ENCODE results near the gene ATP12A.

The ATP12A gene

DNA sequence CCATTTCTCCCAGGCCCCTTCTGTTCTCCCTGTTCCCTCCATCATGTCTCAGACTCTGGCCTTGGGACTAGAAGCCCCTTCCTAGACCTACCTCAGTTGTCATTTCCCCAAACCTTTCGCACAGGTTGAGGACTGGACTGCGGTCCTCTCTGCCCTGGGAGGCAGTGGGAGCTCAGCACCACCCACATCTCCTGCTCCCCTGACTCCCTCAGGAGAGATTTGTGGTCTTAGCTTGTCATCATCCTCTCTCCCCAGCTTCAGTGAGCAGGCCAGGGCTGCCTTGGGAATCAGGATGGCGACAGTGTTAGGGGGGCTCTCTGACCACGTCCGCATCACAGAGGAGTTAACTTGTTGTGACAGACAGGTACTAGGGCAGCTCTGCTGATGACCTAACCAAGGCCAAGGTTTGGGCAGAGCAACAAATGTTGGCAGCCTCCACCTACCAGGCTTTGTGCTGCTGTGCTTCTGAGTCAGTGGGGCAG lies 58.2 kb downstream of the ATP12A start:
- FAIRE-seq = no peak

GRCh38 chr13:24740014-24740890 lies 60.0 kb downstream of the ATP12A start:
- no peak for FAIRE-seq

GRCh38 chr13:24741016-24741662 lies 60.9 kb downstream of the ATP12A start:
- FAIRE-seq = no peak

- no peak for FAIRE-seq
These were observed 61.6 kb downstream of the ATP12A start for GRCh38 chr13:24741791-24742190.

DNA sequence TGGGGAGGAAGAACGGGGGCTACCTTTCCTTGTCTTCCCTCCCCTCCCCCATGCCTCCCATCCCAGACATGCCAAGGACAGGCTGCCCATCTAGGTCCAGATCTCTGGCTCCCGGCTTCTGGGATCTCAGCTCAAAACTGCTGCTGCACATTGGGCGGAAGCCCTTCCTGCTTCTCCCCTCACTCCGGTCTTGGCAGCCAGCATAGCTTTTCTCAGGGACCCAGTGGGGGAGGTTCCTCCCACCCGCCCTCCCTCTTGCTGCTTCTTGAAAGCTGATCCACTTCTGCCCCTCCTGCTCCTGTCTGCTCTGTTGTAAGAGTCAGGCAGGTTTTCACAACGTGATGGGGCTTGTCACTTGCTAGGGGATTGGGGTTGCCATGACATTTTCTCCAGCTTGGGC lies 62.1 kb downstream of the ATP12A start:
- no peak for FAIRE-seq

DNA sequence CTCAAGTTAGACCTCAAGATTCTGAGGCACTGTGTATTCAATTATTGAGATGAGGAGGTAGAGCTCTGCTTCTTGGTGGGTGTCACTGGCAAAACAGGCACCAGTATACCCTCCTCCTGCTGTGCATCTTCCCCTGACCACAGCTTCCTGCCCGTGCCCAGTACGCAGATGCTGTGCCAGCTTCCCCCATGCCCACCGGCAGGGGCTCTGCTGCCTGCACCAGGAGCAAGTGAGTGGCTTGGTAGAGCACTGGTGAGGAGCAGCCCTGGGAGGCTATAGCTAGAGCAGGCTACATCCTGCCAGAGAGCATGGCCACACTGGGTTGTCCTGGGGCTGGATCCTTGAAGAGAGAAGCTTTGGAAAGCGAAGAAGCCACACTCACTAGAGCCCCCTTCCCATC lies 62.8 kb downstream of the ATP12A start:
- FAIRE-seq = no peak

DNA sequence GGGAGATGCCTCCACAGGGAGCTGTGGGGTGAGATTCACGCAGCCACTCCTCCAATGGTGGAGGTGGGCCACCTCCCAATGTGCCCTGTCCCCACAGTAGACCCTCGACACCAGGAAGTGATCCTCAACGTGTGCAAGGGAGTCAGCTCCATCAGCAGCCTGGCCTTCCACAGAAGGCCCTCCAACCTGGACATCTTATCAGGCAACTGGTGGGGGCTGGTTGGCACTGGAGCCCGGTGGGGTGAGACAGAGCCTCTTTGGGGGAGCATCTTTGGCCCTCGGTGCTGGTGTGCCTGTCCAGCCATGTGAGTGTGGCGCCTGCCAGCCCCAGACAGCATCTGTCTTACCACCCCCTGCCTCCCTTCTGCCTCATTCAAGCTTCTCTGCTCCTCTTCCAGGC lies 64.0 kb downstream of the ATP12A start:
- FAIRE-seq = no peak

- no peak for FAIRE-seq
These were observed 65.3 kb downstream of the ATP12A start for GRCh38 chr13:24745516-24745860.

DNA sequence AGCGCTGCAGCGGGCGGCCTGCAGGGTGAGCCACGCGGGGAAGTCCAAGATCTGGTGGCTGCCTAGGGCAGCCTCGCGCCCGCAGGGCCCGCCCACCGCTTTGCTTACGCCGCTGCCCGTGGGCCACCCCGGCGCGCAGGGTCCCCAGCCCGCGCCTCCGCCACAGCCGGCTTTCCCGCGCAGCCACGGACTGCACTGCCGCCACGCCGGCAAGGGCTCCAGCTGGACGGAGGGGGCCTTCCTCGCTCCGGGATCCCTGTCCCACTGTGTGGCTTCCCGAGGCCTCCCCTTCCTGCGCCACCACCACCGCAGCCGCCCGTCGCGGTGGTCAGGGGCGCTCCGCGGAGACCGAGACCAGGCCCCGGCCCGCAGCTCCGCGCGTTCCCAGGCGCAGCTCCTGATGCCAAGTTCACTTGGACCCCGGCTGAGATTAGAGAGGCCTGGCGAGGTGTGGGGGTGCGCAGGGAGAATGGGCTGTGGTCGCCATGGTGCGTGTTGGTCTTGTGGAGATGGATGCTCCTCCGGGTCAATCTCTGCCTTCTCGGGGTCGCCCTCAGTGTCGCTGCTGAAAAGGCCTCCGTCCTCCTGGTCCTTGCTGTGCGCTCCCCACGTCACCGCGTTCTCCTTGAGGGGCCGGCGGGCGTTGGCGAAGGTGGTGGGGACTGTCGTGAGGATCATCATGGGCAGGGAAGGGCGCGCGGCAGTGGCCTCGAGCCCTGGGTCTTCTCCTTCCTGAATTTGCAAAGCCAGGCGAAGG lies 65.8 kb downstream of the ATP12A start:
- no peak for FAIRE-seq

- FAIRE-seq = no peak
These were observed 66.5 kb downstream of the ATP12A start for GRCh38 chr13:24746618-24747247.

DNA sequence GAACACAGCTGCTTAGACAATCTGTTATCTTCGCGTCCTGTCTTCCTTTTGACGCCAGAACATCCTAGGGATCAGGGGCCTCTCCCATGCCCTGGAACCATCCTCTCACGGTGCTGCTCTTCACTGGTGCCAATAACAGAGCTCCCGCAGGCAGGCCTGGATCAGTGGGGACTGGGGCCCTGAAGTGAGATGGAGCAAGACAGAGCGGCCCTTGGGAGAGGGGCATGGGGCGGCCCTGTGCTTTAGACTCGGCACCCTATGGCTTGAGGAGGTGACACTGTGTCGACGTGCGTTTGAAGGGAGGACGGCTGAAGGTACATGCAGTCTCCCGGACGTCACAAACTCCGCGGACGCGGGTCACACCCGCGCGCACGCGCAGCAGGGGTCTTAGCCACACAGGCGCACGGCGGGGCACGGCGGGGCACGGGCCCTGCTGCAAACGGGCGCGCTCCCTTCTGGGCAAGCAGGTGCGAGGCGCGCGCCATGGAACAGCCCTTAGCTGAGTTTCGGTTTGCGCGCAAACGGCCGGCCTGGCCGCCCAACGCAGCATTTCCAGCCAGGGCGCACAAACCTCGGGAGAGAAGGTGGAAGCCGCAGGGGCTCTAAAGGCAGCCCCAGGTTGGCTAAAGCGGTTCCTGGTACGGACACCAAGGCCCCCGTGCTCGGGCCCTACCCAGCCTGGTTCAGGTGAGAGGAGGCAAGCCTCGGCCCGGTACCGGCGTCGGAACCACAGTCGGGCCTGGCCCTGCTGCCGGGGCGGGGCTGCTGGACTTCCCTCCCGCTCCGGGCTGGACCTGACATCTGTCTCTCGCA lies 67.2 kb downstream of the ATP12A start:
- no peak for FAIRE-seq

DNA sequence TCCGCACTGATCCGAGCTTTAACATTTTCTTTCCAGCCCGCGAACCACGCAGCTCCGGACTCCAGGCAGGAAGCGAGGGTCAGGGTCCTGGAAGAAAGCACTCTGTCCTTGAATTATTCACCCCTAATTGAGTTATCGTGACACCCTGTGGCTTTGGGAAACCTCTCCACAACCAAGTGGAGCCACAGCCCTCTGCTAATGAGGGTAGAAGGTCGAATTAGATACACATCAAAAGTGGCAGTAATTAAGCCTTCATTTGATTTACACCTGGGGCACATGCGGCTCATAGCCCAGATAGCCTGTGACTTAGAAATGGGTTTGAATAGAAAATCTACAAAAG lies 67.8 kb downstream of the ATP12A start:
- FAIRE-seq = no peak

GRCh38 chr13:24759197-24759596 lies 79.0 kb downstream of the ATP12A start:
- no peak for FAIRE-seq

All from TTC549 (cell line).